ENCODE results near the gene KCTD16. TPM values are rescaled to one million over a fixed set of nuclear protein-coding genes. Genes with fewer than 3 reads are reported as not detected.

KCTD16 gene
- total RNA-seq, 1 experiment from 2014 or later: 0.08 TPM

GRCh38 chr5:144122081-144122480, 48.6 kb upstream of the KCTD16 start:
- no peak overlapping the region for H3K4me3 ChIP-seq (ENCODE audit: low read depth in 2 of 2, low read length in 2 of 2)
- CTCF ChIA-PET: no interaction called here
- no peaks in the 10 kb centered on the region for H3K36me3 ChIP-seq (ENCODE audit: control insufficient read depth, insufficient read depth, low read length)
- no peaks in the 10 kb centered on the region for H3K4me1 ChIP-seq (ENCODE audit: control insufficient read depth, insufficient read depth, low read length)
- H3K27ac ChIP-seq (ENCODE audit: low read length): no peak overlapping the region
- POLR2A ChIA-PET: no interaction called here
- no peak for DNase-seq (ENCODE audit: low read depth, low spot score)
- intact Hi-C loops (cut with micrococcal nuclease; ENCODE audit: unreplicated experiment): no loop called here
- no TSS peak for BruUV-seq (replicated peaks)
- TF ChIP-seq REST (IDR thresholded peaks at IDR 0.05; ENCODE audit: insufficient read depth in 1 of 2, low read depth in 2 of 2, low read length in 1 of 2) (no peak), SIN3A (IDR thresholded peaks at IDR 0.05; ENCODE audit: borderline replicate concordance, insufficient read depth, low read depth, low read length) (no peak), TCF7L2 (IDR thresholded peaks at IDR 0.05; ENCODE audit: low read depth, low read length) (no peak), CTCF (IDR thresholded peaks at IDR 0.05) (no peak), POLR2AphosphoS5 (IDR thresholded peaks at IDR 0.05; ENCODE audit: low read depth, low read length) (no peak)
- H3K9me3 ChIP-seq (ENCODE audit: control insufficient read depth, insufficient read depth, low read depth, low read length): no peaks in the 10 kb centered on the region
- in situ Hi-C loops (cut with HindIII; ENCODE audit: low pct_unique_long_range_greater_than_20kb, low sequenced_read_pairs): no loop called here
- ATAC-seq: no peak
- no peaks in the 10 kb centered on the region for H3K27me3 ChIP-seq (ENCODE audit: control insufficient read depth, insufficient read depth, low read length)

GRCh38 chr5:144122641-144123040, 48.0 kb upstream of the KCTD16 start:
- ATAC-seq: no peak
- Histone ChIP-seq H3K4me3 (ENCODE audit: low read depth in 2 of 2, low read length in 2 of 2) (no peak overlapping the region), H3K4me1 (ENCODE audit: control insufficient read depth, insufficient read depth, low read length) (no peaks in the 10 kb centered on the region), H3K27ac (ENCODE audit: low read length) (no peak overlapping the region), H3K27me3 (ENCODE audit: control insufficient read depth, insufficient read depth, low read length) (no peaks in the 10 kb centered on the region), H3K9me3 (ENCODE audit: control insufficient read depth, insufficient read depth, low read depth, low read length) (no peaks in the 10 kb centered on the region), H3K36me3 (ENCODE audit: control insufficient read depth, insufficient read depth, low read length) (no peaks in the 10 kb centered on the region)
- in situ Hi-C loops (cut with HindIII; ENCODE audit: low pct_unique_long_range_greater_than_20kb, low sequenced_read_pairs): no loop called here
- CTCF ChIA-PET: no interaction called here
- intact Hi-C loops (cut with micrococcal nuclease; ENCODE audit: unreplicated experiment): no loop called here
- DNase-seq (ENCODE audit: low read depth, low spot score): no peak
- no peak for TF ChIP-seq REST (IDR thresholded peaks at IDR 0.05; ENCODE audit: insufficient read depth in 1 of 2, low read depth in 2 of 2, low read length in 1 of 2)
- no peak for TF ChIP-seq SIN3A (IDR thresholded peaks at IDR 0.05; ENCODE audit: borderline replicate concordance, insufficient read depth, low read depth, low read length)
- no peak for TF ChIP-seq POLR2AphosphoS5 (IDR thresholded peaks at IDR 0.05; ENCODE audit: low read depth, low read length)
- no peak for TF ChIP-seq CTCF (IDR thresholded peaks at IDR 0.05)
- TF ChIP-seq TCF7L2 (IDR thresholded peaks at IDR 0.05; ENCODE audit: low read depth, low read length): no peak
- BruUV-seq (replicated peaks): no TSS peak
- POLR2A ChIA-PET: no interaction called here

Data from Panc1 (cell line).